Stomach (tissue), 9 donors: Measurements from ENCODE around the gene TAF1B. TPM values are rescaled to one million over a fixed set of nuclear protein-coding genes. Genes with fewer than 3 reads are reported as not detected.
A peak's percentile ranks its signal among the peaks of the same experiment; 100 is the strongest.

ENCODE experiments used
- DNase-seq, 2 donors: peaks; one replicate each; pipeline versions ENCODE4 v3.0.0 to v3.0.0-alpha.2; 2013 to 2019
- H3K27ac ChIP-seq, 5 donors: fragments of 200-600 bp in 4 of 5; sonication (generic) in 4 of 5; one replicate each; pipeline ENCODE4 v1.5.1; 2013 to 2019; ENCODE audit warnings: mild to moderate bottlenecking in 1 of 5, moderate library complexity in 1 of 5
- H3K27me3 ChIP-seq, 3 donors: fragments of 200-600 bp; sonication (generic); one replicate each; pipeline ENCODE4 v1.5.1; 2017 to 2019; ENCODE audit warnings: mixed run types in 1 of 3
- H3K36me3 ChIP-seq, 4 donors: fragments of 200-600 bp; sonication (generic); 1 replicate in 3 of 4; 2 replicates in 1 of 4; pipeline ENCODE4 v1.5.1; 2016 to 2019
- H3K4me1 ChIP-seq, 4 donors: fragments of 200-600 bp; sonication (generic); one replicate each; pipeline ENCODE4 v1.5.1; 2016 to 2019
- H3K4me3 ChIP-seq, 4 donors: fragments of 200-600 bp; sonication (generic) in 3 of 4; one replicate each; pipeline ENCODE4 v1.5.1; 2016 to 2019; ENCODE audit warnings: mild to moderate bottlenecking in 1 of 4
- H3K9me3 ChIP-seq, 4 donors: fragments of 200-600 bp; sonication (generic); one replicate each; pipeline ENCODE4 v1.5.1; 2016 to 2019
- EP300 ChIP-seq: sonication (generic); formaldehyde crosslinking; IDR thresholded peaks from one replicate; pipeline ENCODE4 v1.6.1; 2017; ENCODE audit warnings: antibody characterized with exemption
- POLR2A ChIP-seq, 4 donors: fragments of 450-650 bp; IDR thresholded peaks; one replicate each; pipeline ENCODE4 v1.6.1; 2016; ENCODE audit warnings: antibody characterized with exemption in 4 of 4, control low read depth in 2 of 4, mild to moderate bottlenecking in 1 of 4, moderate library complexity in 1 of 4
- POLR2AphosphoS5 ChIP-seq, 3 donors: sonication (generic); formaldehyde crosslinking; IDR thresholded peaks; one replicate each; pipeline ENCODE4 v1.6.1; 2016; ENCODE audit warnings: antibody characterized with exemption in 3 of 3
- WGBS, 5 donors: extraction: QIAGEN DNeasy Blood & Tissue Kit in 3 of 5; methylation state at CpG; one replicate each; pipeline versions ENCODE4 v1.1.5 to v1.1.7; 2013 to 2018; 5-methylcytosine and 5-hydroxymethylcytosine counted together
- intact Hi-C: fragments of 100-400 bp; cut with DNase I; formaldehyde crosslinking; loops from one replicate; pipeline ENCODE4 v1.15.1; 2023; ENCODE audit warnings: low total_unique reads
- polyA plus RNA-seq, 3 donors: library from polyadenylated mRNA; stranded (reverse); fragments of 200-250 nt; gene quantifications; one replicate each; pipeline ENCODE4 v1.2.3, GENCODE V29; 2013
- total RNA-seq, 5 donors: library from RNA; depleted of rRNA; stranded (reverse); fragments of >200 nt; gene quantifications; one replicate each; pipeline versions ENCODE4 v1.1.0 to v1.2.3, GENCODE V29; 2014 to 2016
- TF ChIP-seq, protein P1 (sequence below), 7 experiments: fragments of 450-650 bp in 4 of 7; fragments of 200-600 bp in 3 of 7; sonication (generic) in 3 of 7; IDR thresholded peaks; one replicate each; pipeline ENCODE4 v1.5.1; 2016 to 2019; ENCODE audit warnings: antibody characterized with exemption in 7 of 7, control low read depth in 2 of 7, mild to moderate bottlenecking in 1 of 7
- donor health status: healthy with polysubstance abuse.
- donor health status: Bipolar disorder and iron deficiency.
- donor health status: healthy.

Gene TAF1B
- total and polyA plus RNA-seq, 8 donors: 3.8 to 34.6 (median 6.4) TPM

- Histone ChIP-seq H3K9me3 (no peaks in the 10 kb centered on the region), H3K4me3 (no peak overlapping the region), H3K27me3 (no peaks in the 10 kb centered on the region), H3K27ac (peak overlapping the region in 3 of 5 donors; percentile 16 to 49 (median 25)), H3K36me3 (peaks cover 0 to 3% (median under 1%) of the 10 kb centered on the region in 4 donors), H3K4me1 (peaks cover under 1 to 47% (median 23%) of the 10 kb centered on the region in 4 donors)
- WGBS, 5 donors: 74 to 85% (median 81%) methylated on average over 12 of the region's 12 CpGs
- DNase-seq: peak in 1 of 2 donors; percentile 48
- intact Hi-C loops: no loop called here
- no peak for TF ChIP-seq EP300
- no peak for TF ChIP-seq POLR2A (IDR thresholded peaks at IDR 0.05)
- no peak for TF ChIP-seq POLR2AphosphoS5 (IDR thresholded peaks at IDR 0.05)
- TF ChIP-seq, protein P1, sequence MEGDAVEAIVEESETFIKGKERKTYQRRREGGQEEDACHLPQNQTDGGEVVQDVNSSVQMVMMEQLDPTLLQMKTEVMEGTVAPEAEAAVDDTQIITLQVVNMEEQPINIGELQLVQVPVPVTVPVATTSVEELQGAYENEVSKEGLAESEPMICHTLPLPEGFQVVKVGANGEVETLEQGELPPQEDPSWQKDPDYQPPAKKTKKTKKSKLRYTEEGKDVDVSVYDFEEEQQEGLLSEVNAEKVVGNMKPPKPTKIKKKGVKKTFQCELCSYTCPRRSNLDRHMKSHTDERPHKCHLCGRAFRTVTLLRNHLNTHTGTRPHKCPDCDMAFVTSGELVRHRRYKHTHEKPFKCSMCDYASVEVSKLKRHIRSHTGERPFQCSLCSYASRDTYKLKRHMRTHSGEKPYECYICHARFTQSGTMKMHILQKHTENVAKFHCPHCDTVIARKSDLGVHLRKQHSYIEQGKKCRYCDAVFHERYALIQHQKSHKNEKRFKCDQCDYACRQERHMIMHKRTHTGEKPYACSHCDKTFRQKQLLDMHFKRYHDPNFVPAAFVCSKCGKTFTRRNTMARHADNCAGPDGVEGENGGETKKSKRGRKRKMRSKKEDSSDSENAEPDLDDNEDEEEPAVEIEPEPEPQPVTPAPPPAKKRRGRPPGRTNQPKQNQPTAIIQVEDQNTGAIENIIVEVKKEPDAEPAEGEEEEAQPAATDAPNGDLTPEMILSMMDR (IDR thresholded peaks at IDR 0.05): no peak
These were observed 127.1 kb downstream of the TAF1B start for GRCh38 chr2:9970200-9971044.

DNA sequence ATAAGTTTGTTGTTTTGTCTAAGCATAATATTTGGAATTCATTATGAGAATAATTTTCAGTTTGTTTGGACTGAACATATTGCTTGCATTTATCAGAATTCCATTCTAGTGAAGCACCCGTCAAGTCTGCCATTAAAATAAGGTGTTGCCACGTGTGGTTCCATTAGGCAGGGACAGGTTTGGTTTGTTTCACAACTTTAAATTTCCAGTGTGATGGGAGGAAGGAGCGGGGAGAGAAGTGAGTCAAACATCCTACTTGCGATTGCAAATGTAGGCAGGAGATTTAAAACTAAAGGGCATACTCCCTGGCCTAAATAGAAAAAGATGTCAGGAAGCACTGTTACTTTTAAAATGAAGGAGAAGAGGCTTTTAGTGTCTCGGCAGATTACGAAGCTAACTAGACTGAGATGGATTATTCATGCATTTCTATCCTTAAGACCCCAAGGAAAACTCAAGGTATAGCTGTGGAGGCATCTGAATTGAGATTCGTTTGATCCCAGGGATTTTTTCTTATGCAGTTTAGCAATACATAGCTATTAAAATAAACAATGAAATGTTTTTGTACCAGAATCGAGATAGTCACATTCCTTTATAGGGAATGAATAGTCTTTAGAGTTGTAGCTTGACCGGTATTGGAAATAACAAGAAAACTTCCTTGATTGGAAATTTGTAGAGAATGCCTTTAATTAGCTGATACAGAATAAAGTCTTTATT lies 128.0 kb downstream of the TAF1B start:
- 72 to 84% (median 80%) methylated on average over 9 of the region's 9 CpGs for WGBS, 5 donors
- H3K4me1 ChIP-seq: peaks cover 4 to 55% (median 31%) of the 10 kb centered on the region in 4 donors
- H3K27ac ChIP-seq: peak overlapping the region in 2 of 5 donors; percentile 25 to 49
- no peak overlapping the region for H3K4me3 ChIP-seq
- no peak for DNase-seq
- no peaks in the 10 kb centered on the region for H3K36me3 ChIP-seq
- TF ChIP-seq POLR2A (IDR thresholded peaks at IDR 0.05): no peak
- TF ChIP-seq, protein P1 (IDR thresholded peaks at IDR 0.05): no peak
- no peak for TF ChIP-seq POLR2AphosphoS5 (IDR thresholded peaks at IDR 0.05)
- no peak for TF ChIP-seq EP300
- intact Hi-C loops: no loop called here
- no peaks in the 10 kb centered on the region for H3K27me3 ChIP-seq
- no peaks in the 10 kb centered on the region for H3K9me3 ChIP-seq

- Histone ChIP-seq H3K36me3 (no peaks in the 10 kb centered on the region), H3K27me3 (no peaks in the 10 kb centered on the region), H3K4me3 (no peak overlapping the region), H3K4me1 (peaks cover 4 to 59% (median 35%) of the 10 kb centered on the region in 4 donors), H3K9me3 (no peaks in the 10 kb centered on the region), H3K27ac (peak overlapping the region in 2 of 5 donors; percentile 4 to 49)
- TF ChIP-seq POLR2A (IDR thresholded peaks at IDR 0.05) (no peak), POLR2AphosphoS5 (IDR thresholded peaks at IDR 0.05) (no peak), EP300 (no peak)
- TF ChIP-seq, protein P1 (IDR thresholded peaks at IDR 0.05): no peak
- WGBS, 5 donors: 90 to 96% (median 94%) methylated on average over 6 of the region's 6 CpGs
- intact Hi-C loops: no loop called here
- no peak for DNase-seq
These were observed 128.6 kb downstream of the TAF1B start for GRCh38 chr2:9971890-9972289.

- Histone ChIP-seq H3K4me3 (no peak overlapping the region), H3K27ac (peak overlapping the region in 4 of 5 donors; percentile 4 to 54 (median 37)), H3K4me1 (peaks cover 4 to 59% (median 35%) of the 10 kb centered on the region in 4 donors), H3K27me3 (no peaks in the 10 kb centered on the region), H3K9me3 (no peaks in the 10 kb centered on the region), H3K36me3 (no peaks in the 10 kb centered on the region)
- DNase-seq: peak in 1 of 2 donors; percentile 69
- intact Hi-C loops: no loop called here
- 57 to 63% (median 60%) methylated on average over 13 of the region's 13 CpGs for WGBS, 5 donors
- TF ChIP-seq, protein P1 (IDR thresholded peaks at IDR 0.05): no peak
- TF ChIP-seq POLR2A (IDR thresholded peaks at IDR 0.05): no peak
- TF ChIP-seq POLR2AphosphoS5 (IDR thresholded peaks at IDR 0.05): no peak
- no peak for TF ChIP-seq EP300
These were observed 129.6 kb downstream of the TAF1B start for GRCh38 chr2:9972621-9973479.
